Measurements from ENCODE around the gene ACVR1B. TPM values are rescaled to one million over a fixed set of nuclear protein-coding genes. Genes with fewer than 3 reads are reported as not detected.

The ACVR1B gene
- total and polyA plus RNA-seq, 2 experiments from 2014 or later = 2.4 to 7.5 TPM

GRCh38 chr12:52044292-52044983, 92.9 kb downstream of the ACVR1B start:
- H3K9me3 Mint-ChIP-seq = no peaks in the 10 kb centered on the region; the same call in 2 of the 3 replicates
- Histone ChIP-seq H3K27ac (ENCODE audit: low read depth) (no peak overlapping the region), H3K36me3 (ENCODE audit: insufficient read depth) (no peaks in the 10 kb centered on the region), H2AFZ (no peak overlapping the region), H3K9me2 (ENCODE audit: insufficient read depth) (no peaks in the 10 kb centered on the region), H3K27me3 (ENCODE audit: insufficient read depth) (peaks cover 19% of the 10 kb centered on the region), H3K79me2 (replicated peaks; ENCODE audit: insufficient read depth) (0 out of 2 replicates have a peak, but pooled peaks cover under 1% of the 10 kb centered on the region), H3K4me1 (ENCODE audit: insufficient read depth) (no peaks in the 10 kb centered on the region), H3K4me3 (no peak overlapping the region), H3F3A (replicated peaks; ENCODE audit: low read depth) (0 out of 2 replicates have a peak, but pooled peaks cover 2% of the 10 kb centered on the region), H3K4me2 (no peak overlapping the region), H4K20me1 (replicated peaks; ENCODE audit: insufficient read depth) (peaks cover 8% of the 10 kb centered on the region)
- peaks cover 11% of the 10 kb centered on the region; the same call in 2 of the 3 replicates for H3K36me3 Mint-ChIP-seq (ENCODE audit: low read depth)
- H3K4me1 Mint-ChIP-seq = peaks cover 14% of the 10 kb centered on the region
- ATAC-seq (no peak), DNase-seq (ENCODE audit: low spot score) (no peak)
- no peak overlapping the region for H3K4me3 Mint-ChIP-seq
- TF ChIP-seq POLR2AphosphoS5 (IDR thresholded peaks at IDR 0.05; ENCODE audit: low read depth) (no peak), EZH2 (IDR thresholded peaks at IDR 0.05; ENCODE audit: low read depth, unreplicated experiment) (no peak), EZH2phosphoT487 (IDR thresholded peaks at IDR 0.05; ENCODE audit: unreplicated experiment) (no peak), ETS1 (IDR thresholded peaks at IDR 0.05) (no peak), ZNF114 (CRISPR knock-in tag; IDR thresholded peaks at IDR 0.05) (no peak), NANOG (IDR thresholded peaks at IDR 0.05; ENCODE audit: borderline replicate concordance) (no peak), ZNF462 (CRISPR knock-in tag; IDR thresholded peaks at IDR 0.05) (no peak), REST (IDR thresholded peaks at IDR 0.05; ENCODE audit: unreplicated experiment) (no peak), STAT1 (IDR thresholded peaks at IDR 0.05; ENCODE audit: unreplicated experiment) (no peak), JUNB (IDR thresholded peaks at IDR 0.05; ENCODE audit: unreplicated experiment) (no peak), ZNF331 (CRISPR knock-in tag; IDR thresholded peaks at IDR 0.05; ENCODE audit: low read depth) (no peak)
- H3K27ac Mint-ChIP-seq = no peak overlapping the region
- peaks cover 20% of the 10 kb centered on the region for H3K27me3 Mint-ChIP-seq (ENCODE audit: insufficient read depth, low read depth, poor library complexity)

All from GM23338 (cell line).